HG03354 (cell line): ENCODE results near the gene TCAP.

Experiments used
- ATAC-seq: cut with Tn5 transposase; IDR thresholded peaks from one replicate; pipeline ENCODE4 v1.9.1; 2021; ENCODE audit warnings: mild to moderate bottlenecking; ENCODE audit not compliant: unreplicated experiment, poor library complexity, severe bottlenecking

The TCAP gene

DNA sequence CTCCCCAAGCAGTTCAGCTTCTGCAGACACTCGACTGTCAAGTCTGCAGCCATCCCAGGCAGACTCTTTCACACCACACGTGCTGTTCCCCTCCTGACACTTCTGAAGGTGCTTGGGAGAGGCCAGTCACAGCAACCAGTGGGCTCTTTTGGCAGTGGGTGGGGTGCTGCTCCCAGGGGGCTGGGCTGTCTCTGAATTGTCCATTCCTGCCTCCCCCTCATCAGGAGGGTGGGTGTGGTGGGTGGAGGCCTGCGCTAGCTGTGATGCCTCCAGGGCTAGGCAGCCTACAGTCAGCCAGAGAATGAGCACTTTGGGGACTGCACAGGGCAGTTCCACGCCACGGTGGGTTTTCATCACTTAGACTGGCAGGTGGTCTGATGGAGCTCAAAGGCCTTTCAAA lies 17.9 kb upstream of the TCAP start:
- no peak for ATAC-seq

DNA sequence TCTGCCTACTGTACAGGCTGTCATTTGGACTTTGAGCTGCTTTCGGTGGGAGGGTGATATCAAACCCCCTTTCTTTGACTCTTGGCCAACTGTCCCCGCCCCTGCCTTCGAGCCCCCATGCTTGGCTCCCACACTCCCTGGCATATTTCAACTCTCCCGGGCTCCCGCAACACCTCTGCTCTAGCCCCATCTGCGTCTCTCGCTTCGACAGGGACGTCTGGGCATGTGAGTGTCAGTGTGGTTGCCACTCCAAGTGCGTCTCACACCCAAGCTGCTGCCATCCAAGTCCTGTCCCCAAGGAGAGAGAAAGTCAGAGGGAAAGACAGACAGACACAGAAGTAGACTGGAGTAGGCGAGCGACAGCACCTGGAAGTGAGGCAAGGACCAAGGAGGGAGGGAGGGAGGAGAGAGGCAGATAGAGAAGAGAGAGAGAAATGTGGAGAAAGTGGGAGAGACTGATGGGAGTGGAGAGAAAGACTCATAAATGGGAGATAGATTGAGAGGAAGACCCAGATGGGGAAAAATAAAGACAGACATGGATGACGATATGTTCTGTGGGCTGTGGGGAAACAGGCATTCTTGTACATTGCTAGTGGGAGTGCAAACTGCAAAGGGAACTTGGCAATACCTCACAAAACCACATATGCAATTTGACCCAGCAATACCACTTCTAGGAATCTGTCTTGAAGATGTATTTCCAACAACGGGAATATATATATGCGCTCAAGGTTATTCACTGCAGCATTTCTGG lies 16.4 kb upstream of the TCAP start:
- no peak for ATAC-seq

DNA sequence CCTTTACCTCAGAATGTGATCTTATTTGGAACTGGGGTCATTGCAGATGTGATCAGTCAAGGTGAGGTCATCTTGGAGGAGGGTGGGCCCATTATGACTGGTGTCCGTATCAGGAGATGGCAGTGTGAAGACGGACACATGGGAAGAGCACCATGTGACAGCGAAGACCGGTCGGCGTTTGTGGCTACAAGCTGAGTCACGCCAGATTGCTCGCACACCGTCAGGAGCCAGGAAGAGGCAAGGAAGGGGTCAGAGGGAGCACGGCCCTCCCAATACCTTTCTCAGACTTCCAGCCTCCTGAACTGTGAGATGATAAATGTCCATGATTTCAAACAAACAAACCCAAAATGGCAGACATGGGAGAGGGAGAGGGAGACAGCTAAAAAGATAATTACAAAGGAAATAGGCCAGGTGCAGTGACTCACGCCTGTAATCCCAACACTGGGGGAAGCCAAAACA lies 15.0 kb upstream of the TCAP start:
- no peak for ATAC-seq

- ATAC-seq: no peak
Observed at GRCh38 chr17:39651923-39652586, 13.1 kb upstream of the TCAP start.

GRCh38 chr17:39652587-39653315 lies 12.4 kb upstream of the TCAP start:
- ATAC-seq: no peak

GRCh38 chr17:39653316-39653661 lies 11.9 kb upstream of the TCAP start:
- no peak for ATAC-seq

DNA sequence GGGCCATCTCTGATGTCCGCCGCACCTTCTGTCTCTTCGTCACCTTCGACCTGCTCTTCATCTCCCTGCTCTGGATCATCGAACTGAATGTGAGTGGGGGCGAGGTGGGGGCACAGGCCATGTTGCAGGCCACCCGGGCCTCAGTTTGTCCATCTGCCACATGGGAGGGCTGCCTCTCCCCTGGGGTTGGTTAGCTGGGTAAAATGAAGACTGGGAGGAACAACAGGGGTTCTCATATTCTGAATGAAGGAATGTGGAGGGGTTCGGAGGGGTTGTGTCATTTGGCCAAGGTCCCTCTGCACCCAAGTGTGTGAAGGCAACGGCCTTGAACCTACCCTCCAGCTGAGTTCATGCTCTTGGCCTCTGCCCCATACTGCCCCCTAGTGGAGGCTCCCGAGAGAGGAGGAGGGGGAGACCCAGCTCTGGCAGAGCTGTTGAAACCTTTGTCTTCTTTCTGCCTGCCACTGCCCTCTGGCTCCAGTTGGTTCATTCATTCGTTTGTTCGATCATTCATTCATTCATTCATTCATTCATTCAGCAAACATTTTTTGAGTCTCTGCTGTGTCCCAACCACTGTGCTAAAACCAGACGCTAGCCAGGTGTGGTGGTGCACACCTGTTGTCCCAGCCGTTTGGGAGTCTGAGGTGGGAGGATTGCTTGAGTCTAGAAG lies 11.4 kb upstream of the TCAP start:
- ATAC-seq: no peak

DNA sequence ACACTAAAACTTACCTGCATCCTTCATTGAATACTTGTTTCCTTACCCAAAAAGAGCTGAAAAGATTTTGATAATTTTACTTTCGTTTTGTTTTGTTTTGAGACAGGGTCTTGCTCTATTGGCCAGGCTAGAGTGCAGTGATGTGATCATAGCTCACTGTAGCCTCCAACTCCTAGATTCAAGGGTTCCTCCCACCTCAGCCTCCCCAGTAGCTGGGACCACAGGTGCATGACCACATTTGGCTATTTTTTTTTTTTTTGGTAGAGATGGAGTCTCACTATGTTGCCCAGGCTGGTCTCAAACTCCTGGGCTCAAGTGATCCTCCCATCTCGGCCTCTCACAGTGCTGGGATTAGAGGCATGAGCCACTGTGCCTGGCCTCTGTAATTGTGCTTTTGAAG lies 10.0 kb upstream of the TCAP start:
- no peak for ATAC-seq

DNA sequence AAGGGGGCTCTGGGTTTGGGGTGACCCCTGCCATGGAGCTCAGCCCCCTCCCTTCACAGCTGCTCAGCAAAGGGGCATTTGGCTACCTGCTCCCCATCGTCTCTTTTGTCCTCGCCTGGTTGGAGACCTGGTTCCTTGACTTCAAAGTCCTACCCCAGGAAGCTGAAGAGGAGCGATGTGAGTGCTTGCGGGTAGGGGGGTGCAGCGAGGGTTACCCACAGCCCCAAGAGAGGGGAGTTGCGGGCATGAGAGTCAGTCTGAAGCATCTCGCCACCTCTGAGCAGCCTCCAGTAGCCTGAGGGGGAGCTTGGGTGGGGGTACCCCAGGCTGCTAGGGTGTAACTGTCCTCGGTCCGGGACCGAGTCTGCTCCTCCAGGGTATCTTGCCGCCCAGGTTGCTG lies 6.8 kb upstream of the TCAP start:
- no peak for ATAC-seq

- ATAC-seq: no peak
Observed at GRCh38 chr17:39658760-39659159, 6.4 kb upstream of the TCAP start.

DNA sequence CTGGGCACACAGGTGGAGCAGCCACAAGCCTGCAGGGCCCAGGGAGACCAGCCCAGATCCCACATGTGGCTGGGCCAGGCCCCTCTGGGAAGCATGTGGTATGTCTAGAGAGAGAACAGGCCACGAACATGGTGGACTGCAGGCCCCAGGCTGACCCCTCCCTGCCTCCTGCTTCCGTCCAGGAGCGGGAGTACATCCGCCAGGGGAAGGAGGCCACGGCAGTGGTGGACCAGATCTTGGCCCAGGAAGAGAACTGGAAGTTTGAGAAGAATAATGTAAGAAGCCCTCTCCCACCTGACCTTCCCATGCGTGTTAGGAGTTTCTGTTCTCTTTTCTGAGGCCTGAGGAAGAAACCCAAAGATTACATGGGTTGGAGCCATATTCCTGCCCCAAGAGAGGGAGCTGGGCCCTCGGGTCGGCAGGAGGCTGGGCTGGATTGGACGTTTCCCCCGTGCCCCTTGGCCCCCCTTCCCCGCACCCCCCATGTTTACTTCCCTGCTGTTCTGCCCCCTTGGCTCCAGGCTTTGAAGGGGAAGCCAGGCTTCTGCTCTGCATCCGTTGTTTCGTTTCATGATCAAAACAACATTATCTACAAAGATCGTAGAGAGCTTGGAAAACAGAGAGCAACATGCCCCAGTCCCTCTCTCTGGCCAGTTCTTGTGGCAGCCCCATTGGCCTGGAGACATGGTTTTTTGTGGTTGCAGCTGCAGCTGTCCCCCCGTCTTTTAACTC lies 5.7 kb upstream of the TCAP start:
- no peak for ATAC-seq

DNA sequence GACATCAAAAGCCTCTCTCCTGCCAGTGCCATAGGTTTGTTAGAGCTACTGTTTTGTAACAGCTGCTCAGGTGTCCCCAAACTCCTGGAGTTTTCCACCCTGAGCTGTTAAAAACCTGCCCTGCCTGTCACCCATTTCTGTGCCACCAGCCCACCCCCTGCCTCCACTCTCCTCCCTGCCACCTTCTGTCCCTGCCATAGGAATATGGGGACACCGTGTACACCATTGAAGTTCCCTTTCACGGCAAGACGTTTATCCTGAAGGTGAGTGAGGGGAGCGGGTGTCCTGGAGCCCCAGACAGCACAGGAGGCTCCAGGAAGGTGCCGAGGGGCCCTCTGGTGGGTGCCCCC lies 5.2 kb upstream of the TCAP start:
- ATAC-seq: no peak

- ATAC-seq: no peak
Observed at GRCh38 chr17:39660397-39661385, 4.5 kb upstream of the TCAP start.

DNA sequence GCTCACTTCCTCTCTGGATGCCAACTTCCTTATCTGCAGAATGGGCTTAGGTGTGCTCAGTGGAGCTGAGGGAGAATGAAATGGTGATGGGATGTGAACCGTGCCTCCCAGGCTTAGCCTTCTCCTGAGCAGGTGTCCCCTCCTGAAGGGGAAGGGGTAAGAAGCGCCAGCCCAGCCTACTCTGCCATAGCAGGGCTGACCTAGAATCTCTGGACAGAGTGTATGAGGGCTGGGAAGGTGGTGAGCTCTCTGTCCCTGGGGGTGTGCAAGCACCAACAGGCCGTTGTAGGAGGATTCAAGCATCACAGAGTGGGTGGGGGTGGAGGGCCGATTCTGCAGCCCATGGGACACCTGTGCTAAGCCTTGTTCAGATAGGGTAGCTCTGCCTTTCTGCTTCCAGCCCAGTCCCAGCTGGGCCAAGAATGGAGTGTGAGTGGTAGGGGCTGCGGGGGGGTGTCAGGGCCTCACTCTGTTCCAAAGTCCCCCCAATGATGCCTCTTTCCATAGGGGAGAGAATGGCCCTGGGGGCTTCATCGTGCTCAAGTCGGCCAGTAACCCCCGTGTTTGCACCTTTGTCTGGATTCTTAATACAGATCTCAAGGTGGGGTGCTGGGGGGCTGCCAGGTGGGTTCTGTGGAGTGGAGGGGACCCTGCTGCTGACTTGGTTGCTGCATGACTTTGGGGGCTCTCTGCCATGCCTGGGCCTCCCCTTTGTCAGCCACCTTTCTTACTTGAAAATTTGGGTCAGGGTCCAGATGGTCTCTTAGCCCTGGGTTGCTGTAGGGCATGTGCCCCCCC lies 3.2 kb upstream of the TCAP start:
- no peak for ATAC-seq

- no peak for ATAC-seq
Observed at GRCh38 chr17:39662551-39663339, 2.4 kb upstream of the TCAP start.

DNA sequence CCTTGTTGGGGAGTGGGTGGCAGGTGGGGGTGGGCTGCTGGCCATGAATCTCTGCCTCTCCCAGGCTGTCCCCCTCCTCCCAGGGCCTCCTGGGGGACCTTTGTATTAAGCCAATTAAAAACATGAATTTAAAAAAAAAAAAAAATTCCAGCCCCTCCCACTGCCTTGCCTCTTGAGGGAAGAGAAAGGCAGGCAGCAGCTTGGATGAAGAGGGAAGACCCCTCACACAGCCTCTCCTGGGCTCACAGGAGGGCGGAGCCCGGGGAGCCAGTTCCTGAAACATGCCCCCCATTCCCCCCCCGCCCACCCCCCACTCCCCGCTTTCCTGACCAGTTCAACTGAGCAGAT lies 1.8 kb upstream of the TCAP start:
- ATAC-seq: no peak
